Measurements from ENCODE around the gene FXYD5.
A peak's percentile ranks its signal among the peaks of the same experiment; 100 is the strongest.

Gene FXYD5

DNA sequence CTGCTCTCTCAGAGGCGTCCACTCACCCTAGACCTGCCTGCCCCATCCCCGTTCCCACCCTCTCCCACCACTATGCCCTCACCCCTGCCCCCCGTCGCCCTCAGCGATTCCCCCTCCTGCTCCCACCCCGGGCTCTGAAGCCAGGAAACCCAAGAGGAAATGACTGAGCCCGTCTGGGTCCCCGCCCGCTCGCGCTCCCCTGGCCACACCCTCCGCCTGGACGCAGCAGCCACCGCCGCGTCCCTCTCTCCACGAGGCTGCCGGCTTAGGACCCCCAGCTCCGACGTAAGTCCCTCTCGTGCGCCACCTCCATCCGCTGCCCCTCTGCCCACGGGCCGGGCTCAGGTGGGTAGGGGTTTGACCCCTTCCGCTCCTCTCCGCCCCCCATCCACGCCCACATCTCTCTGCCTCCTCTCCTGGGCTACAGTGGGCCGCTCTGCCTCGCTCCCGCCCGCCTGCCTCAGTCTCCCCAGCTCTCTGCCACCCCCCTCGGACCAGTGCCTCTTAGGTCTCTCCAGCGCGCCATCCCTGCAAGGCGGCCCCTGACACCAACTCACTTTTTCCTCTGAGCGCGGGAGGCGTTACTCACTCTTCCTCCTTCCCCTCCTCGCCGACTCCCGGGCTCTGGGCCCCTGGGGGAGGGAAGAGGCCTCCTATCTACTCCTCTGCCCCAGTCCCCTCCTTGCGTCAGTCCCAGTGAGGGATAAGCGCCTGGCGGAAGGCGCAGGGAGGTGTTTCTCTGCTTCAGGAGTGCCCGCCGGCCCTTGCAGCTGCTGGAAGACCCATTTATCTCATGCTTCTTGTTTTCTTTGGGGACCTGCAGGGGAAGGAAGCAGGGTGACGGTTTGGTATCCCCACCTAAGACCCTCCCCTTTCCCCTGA, at the start of gene FXYD5:
Gene FXYD5 (plus strand): TSS at position 211 of the 882 bp plus-strand sequence. CDS start 816 bp downstream, outside the sequence.
- DNase-seq: peak; percentile 67

GRCh38 chr19:35105047-35105410, 49.5 kb upstream of the FXYD5 start:
- no peak for DNase-seq

- DNase-seq: no peak
These were observed 48.9 kb upstream of the FXYD5 start for GRCh38 chr19:35105411-35106290.

DNA sequence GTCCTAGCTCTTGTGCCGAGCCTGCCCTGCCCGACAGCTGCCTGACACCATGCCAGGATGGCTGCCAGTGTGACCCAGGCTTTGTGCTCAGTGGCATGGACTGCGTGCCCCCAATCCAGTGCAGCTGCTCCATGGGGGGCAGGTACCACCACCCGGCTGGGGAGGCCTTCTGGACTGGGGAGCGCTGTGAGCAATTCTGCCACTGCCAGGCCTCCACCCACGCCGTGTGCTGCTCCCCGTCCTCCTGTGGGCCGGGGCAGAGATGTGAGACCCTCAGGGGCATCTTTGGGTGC, 48.3 kb upstream of the FXYD5 start:
- no peak for DNase-seq

GRCh38 chr19:35106898-35107541, 47.5 kb upstream of the FXYD5 start:
- no peak for DNase-seq

GRCh38 chr19:35107545-35107944, 47.0 kb upstream of the FXYD5 start:
- DNase-seq: no peak

DNA sequence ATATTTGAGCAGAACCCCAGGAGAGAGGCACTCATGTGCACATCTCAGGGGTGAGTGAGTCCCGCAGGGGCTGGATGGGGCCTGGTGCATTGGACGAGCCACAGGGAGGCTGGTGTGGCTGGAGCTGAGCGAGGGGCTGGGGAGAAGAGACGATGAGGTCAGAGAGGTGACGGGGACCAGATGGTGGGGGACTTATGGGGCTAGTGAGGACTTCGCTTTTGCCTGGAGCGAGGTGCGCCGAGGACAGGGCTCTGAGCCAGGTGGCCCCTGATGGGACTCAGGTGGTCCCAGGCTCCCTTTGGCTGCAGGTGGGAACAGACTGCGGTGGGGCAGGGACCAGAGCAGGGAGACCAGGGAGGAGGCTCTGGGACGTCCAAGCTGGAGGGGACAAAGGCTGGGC, 45.8 kb upstream of the FXYD5 start:
- no peak for DNase-seq

- DNase-seq: no peak
These were observed 45.0 kb upstream of the FXYD5 start for GRCh38 chr19:35109395-35110112.

GRCh38 chr19:35110974-35111373, 43.6 kb upstream of the FXYD5 start:
- no peak for DNase-seq

DNA sequence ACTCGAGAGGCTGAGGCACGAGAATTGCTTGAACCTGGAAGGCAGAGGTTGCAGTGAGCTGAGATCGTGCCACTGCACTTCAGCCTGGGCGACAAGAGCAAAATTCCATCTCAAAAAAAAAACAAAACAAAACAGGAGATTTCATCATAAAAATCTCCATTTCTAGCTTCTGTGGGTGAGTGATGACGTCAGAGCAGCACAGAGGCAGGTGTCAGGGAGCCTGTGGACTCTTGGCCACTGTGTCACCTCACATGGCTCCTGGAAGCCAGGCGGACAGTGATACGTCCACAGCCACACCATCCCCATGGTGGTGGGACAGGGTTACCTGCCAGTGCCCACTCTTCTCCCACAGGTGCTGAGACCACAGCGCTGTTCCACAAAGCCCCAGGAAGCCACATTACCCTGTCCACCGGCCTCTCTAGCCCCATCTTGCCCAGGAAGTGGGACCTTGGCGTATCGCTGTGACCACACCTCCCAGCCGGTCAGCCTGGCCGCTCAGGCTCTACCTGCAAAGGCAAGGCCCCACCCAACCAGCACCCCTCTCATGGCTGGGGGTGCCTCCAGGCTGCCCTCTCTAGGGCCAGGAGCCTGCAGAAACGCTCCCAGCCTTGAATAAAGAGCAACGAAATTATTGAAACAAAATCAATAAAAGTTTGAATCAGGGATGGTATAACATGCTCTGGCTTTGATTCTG, 41.4 kb upstream of the FXYD5 start:
- no peak for DNase-seq

DNA sequence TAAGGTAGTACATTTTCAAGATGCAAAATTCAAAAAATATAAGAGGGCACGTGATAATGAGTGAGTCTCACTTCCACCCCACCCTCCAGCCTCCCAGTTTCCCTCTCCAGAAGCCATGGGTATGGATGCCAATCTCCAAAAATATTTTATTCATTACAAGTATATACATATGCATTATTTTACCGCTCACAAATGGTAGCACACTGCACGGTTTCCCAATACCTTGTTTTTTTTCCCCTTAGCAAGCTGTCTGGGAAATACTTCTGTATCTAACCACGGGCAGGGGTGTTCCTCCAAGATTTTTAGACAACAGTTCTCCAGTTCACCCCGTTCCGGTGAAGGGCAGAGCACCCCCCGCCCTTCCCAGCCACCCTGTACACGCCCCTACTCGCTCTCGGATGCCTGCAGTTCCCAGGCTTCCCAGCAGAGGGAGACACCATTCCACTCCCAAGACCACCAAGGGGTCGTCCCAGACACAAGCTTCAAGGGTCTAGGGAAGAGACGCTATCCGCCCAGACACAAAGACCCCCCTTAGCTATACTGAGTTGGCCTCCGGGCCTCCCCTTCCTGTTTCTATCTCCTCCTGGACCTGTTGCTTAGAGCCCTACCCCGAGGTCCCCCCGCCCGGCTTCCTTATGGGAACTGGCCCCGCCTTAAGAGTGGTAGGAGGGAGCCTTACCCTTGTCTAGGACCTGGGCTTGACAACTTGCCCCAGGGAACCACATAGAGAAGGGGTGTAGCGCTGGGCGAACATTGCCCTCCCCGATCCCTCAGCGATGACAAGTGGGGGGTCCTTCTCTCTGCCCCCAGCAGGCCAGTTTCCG, 40.0 kb upstream of the FXYD5 start:
- peak; percentile 55 for DNase-seq

DNA sequence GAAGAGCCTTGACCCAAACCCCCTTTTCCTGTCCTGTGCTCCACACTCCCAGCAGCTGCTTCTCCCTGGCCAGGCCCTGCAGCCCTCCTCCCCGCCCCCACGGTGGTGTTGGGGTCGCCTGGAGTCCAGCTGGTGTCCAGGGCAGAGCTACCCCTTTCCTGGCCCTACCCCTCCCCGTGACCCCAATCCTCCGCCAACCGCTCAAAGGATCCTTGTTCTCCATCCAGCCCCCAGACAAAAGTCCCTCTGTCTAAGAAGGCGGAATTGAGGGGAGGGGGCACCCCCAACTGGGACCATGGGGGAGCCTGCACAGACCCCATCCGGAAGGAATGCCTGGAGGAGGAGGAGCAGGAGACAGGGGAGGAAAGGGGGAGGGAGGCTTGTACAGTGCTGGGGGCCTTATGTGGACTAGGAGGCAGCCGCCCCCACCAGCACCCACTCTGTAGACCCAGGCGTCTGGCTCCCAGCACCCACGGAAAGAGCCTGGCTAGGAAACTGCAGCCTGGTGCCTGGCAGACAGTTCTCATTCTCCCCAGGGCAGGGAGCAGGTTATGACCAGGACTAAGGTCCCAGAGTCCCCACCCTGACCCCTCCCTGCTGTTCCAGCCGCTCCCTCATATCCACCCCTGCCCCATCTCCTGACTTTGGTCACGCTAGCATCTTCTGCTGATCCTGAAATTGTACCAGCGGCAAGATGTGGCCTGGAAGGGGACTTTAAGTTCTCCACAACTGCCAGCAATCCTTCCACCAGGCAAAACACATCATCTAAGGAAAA, 39.2 kb upstream of the FXYD5 start, which contains the start of gene FXYD3:
Gene FXYD3 (plus strand): TSS at position 647 of the 775 bp plus-strand sequence. CDS start 3,554 bp downstream, outside the sequence.
- DNase-seq: no peak

DNA sequence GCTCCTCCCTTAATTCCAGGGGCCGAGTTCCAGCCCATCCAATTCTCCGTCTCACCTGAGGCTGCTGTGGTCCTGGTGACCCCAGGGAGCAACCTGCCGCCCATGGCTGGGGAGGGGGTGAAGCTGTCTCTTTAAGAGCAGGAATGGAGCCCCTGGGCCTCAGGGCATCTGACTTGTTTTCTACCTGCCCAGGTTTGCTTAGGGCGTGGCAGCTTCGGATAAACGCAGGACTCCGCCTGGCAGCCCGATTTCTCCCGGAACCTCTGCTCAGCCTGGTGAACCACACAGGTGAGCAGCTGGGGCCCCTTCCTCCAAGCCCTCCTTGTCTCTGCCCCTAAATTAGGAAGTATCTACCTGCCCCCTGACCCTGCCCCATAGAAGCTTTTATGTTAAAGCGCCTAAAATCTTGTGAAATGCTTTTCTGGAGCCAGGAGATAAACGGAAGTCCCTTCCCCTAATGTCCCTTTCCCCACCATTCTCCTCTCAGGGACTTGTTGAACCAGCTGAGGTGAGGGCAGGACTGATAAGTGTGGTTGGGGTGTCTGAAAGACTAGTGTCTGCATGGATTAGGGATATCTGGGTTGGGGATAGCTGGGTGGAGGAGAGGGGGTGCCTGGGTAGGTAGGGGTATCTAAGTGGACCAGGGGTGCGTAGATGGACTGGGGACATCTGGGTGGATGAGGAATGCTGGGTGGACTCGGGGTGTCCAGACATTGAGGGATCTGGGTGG, 38.3 kb upstream of the FXYD5 start:
- DNase-seq: no peak

GRCh38 chr19:35117116-35117515, 37.4 kb upstream of the FXYD5 start:
- no peak for DNase-seq

DNA sequence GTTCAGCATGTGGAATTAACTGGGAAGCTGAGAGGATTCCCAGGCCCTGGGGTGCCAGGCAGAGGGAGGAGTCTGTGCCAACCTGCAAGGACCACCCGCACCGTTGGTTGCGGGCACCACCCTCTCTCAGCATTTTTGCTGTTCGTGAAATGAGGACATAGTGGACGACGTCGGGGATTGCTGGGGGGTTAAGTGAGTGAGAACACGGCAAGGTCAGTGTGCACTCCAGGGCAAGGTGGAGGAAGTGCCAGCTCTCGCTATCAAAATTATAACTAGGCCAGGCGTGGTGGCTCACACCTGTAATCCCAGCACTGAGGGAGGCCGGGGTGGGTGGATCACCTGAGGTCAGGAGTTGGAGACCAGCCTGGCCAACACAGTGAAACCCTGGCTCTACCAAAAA, 36.7 kb upstream of the FXYD5 start:
- DNase-seq: no peak

GRCh38 chr19:35118268-35119020, 36.1 kb upstream of the FXYD5 start:
- no peak for DNase-seq

GRCh38 chr19:35119091-35119490, 35.4 kb upstream of the FXYD5 start:
- DNase-seq: no peak

DNA sequence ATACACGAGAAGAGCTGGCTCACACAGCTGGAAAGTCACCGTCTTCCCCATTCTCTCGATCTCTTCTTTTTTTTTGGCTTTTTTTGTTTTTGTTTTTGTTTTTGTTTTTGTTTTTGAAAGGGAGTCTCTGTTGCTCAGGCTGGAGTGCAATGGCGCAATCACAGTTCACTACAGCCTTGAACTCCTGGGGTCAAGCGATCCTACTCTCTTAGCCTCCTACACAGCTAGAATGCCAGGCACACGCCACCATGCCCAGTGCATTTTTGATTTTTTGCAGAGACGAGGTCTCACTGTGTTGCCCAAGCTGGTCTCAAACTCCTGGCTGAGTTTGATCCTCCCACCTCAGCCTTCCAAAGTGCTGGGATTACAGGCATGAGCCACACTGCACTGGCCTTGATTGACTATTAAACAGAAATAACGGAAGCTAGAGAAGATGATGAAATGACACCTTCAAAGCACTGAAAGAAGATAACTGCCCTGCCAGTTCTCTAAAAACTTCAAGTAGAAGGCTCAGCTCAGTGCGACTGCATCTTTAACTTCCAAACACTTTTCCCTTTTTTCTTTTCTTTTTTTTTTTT, 34.9 kb upstream of the FXYD5 start:
- no peak for DNase-seq

- no peak for DNase-seq
These were observed 34.0 kb upstream of the FXYD5 start for GRCh38 chr19:35120492-35120891.
